Stimulated activated CD4-positive, alpha-beta T cell treated with anti-CD3 and anti-CD28 coated beads, TNF-alpha, amount 100 ng/mL, for 24 hours (primary cell): ENCODE measurements around the gene PPM1H.
"Not testable (repeated sequence)": the region's sequence is repeated elsewhere in the genome, so short reads cannot be mapped to it uniquely, and the experiment has no call there.

Experiments
- DNase-seq, 3 experiments: peaks; one replicate each; pipeline ENCODE4 v3.0.0-alpha.2; 2020; ENCODE audit warnings: low read depth in 3 of 3

The PPM1H gene

DNA sequence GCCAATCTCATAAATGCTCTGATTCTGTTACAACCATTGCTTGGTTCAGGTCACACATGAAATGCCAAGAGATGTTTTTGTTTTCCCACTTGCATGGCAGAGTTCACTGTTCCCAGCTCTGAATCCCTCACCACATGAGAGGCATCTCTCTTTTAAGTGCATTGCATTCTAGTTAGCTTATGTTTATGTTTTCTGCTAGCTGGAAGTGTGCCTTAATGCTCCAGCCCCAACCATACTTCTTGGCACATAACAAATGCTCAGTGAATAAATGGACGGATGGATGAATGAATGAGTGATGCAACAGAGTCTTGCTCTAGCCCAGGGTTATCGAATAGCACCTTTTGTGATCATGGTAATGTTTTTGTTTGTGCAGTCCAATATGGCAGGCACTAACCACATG lies 197.3 kb downstream of the PPM1H start:
- no peak for DNase-seq

DNA sequence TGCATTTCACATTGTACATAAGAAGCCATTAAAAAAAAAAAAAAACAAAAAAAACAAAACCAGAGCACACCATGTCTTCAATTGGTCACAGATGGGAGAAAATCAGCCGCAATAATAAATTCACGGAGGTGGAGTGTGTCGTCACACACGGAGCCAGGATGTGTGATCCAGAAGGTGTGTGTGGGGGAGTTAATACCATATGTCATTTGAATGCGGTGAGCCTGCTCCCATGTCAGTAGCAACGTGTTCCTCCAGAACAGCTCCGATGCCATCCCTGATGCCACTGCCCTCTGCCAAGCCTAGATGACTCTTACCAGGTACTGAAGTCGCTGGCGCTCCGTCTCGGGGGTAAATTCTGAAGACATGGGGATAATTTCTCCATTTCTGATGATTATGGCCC lies 197.8 kb downstream of the PPM1H start:
- DNase-seq = no peak

DNA sequence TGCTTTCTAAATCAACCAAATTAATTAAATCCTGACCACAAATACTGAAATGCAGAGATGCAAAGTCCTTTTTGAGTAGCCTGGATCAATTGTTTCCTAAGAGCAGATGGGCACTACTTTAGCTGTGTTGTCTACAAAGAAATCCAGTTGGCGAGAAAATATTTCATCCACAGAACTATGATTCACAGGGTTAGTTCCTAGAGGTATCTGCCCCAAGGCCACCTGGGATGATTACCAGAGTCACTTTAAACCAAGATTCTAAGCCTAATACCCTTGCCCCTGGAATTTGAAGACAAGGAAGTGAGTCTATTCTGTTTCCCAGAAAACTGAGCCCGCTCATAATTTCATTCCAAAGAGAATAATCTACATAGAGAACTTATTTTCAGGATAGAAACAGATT lies 198.4 kb downstream of the PPM1H start:
- DNase-seq = no peak

DNA sequence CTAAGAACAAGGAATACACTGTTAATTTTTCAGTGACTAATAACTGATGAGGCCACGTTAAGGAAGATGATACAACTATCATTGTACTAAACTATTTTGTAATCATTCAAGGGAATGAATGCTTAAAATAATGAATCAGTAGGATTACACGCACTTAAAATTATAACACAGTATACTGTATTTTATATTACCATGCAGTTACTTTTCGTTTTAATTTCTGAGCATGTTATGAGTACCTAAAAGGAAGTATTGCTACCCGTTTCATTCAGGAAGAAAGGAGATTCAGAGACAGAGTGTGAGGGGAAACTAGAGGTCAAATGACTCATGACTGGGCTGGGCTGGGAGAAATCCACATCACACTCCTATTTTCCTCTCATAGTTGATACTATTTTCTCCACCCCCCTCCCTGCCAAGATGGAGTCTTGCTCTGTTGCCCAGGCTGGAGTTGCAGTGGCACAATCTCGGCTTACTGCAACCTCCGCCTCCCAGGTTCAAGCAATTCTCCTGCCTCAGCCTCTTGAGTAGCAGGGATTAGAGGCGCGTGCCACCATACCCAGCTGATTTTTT lies 202.0 kb downstream of the PPM1H start:
- no peak for DNase-seq

DNA sequence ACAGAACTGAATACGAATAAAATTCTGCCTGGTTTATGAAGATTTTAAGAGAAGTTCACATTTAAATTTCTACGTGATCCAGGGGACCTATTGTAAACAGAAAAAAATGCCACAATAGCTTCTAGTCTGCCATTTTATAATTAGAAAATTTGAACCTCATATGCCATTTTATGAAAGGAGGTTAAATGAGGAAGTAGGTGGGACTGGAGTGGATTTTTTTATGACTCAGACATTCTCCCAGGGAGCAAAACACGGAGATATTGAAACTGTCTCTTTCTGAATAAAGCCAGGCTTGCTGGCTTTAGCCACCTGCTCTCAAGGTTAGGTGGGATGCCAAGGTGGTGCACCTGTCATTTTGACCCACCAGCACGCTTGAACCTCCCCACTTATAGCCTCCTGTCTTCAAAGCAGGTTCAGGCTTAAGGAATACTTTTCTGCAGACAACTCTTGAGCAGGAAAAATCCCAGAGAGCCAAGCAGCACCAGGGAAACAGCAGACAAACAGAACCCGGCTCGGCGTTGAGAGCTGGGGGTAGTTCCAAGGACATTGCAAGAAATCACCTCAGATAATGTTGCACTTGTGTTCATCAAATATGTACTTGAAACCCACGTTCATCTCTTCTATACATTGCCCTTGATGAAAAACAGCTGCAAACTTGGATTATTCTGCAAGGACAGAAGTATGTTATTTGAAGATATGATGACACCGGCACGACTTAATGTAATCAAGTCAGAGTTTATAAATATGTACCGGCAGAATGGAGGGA lies 203.7 kb downstream of the PPM1H start:
- DNase-seq = no peak

DNA sequence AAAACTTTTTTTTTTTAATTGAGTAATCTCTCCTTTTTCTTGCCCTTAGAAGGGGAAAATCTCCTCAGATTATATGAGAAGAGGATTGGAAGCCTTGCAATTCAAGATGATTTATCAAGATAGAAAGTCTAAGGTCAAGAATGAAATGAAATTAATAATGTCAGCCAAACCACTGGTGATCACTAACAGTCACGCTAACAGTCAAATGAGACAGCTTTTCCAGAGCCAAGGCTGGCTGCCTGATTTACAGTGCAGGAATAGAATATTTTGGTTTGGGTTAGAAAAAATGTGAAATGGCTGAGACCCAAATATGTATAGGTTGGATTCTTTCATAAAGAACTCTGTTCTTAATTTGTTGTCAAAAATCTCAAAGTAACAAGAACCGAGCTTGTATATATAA lies 204.3 kb downstream of the PPM1H start:
- no peak for DNase-seq

DNA sequence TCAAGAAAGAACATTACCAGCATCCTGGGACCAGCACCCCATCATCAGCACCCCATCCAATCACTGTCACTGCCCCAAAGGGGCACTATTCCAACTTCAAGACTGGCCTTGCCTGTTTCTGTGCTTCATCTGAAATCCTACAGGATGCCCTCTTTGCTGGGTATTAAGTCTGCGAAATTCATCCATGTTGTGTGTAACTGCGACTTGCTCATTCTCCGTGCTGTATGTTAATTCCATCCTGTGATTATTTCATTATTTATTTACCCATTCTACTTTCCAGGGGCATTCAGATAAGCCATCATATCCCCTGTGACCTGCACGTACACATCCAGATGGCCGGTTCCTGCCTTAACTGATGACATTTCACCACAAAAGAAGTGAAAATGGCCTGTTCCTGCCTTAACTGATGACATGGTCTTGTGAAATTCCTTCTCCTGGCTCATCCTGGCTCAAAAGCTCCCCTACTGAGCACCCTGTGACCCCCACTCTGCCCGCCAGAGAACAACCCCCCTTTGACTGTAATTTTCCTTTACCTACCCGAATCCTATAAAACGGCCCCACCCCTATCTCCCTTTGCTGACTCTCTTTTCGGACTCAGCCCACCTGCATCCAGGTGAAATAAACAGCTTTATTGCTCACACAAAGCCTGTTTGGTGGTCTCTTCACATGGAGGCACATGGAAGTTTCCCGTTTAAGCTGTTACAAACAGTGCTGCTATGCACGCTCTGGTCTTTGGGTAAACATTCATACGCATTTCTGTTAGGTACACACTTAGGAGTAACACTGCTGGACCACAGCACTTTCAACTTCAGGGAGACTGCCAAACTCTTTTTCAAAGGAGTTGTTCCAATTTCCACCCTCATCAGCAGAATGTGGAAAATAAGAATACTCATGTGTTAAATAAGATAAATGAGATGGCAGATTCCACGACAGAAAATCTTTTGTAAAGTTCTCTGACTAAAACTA lies 205.1 kb downstream of the PPM1H start:
- DNase-seq = not testable (repeated sequence)

DNA sequence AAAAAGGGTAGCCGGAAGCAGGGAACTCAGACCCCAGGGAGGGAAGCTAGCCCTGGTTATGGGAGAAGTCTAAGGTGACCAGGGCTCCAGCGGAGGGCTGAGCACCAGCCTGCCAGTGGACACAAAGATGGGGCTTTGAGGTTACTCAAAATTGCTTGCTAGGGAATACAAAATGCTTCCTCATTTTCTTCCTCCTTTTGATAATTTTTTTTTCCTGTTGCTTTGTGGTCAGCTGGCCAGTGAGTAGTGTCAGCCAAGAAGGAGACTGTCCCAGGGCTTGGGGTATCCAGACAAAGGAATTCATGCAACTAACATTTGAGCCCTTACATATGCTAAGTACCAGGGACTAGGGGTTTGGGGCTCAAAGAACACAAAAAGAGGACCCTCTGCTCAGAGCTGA lies 206.2 kb downstream of the PPM1H start:
- DNase-seq = no peak

DNA sequence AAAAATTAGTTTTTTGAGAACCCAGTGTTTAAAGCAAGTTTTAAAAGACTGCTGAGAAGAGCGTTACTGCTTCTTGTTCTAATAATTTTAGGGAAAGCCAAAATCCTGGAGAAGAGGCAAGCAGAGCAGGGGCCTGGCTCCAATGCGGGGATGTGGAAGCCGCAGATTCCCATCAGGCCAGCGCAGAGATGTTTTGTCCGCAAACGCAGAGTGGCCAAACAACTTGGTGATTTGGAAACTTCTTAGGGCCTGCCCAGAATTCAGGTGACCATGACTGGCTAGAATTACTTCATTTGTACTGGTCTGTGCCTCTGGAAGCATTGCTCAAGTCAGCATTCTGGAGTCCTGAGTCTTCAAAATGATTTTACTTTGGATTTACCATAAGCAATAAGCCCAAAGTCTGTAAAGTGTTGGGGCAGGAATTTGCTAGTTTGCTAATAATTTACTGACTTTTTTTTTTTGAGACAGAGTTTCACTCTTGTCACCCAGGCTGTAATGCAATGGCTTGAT lies 208.4 kb downstream of the PPM1H start:
- no peak for DNase-seq

DNA sequence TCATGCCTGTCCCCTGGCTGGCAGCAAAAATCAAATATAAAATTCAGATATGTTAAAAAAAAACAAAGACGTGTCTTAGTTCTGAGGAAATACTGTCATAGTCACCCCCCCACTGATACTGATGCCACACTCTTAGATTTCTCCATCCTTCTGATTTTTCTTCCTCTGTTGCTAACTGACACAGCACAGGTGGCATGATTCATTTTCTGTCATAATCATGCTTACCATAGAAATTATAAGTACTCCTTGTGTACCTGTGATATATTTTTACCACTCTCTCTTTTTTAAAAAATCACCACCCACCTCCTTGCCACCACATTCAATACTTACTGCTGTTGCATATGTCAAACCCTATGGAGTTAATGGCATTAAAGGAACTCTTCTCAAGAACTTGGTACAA lies 209.2 kb downstream of the PPM1H start:
- no peak for DNase-seq

DNA sequence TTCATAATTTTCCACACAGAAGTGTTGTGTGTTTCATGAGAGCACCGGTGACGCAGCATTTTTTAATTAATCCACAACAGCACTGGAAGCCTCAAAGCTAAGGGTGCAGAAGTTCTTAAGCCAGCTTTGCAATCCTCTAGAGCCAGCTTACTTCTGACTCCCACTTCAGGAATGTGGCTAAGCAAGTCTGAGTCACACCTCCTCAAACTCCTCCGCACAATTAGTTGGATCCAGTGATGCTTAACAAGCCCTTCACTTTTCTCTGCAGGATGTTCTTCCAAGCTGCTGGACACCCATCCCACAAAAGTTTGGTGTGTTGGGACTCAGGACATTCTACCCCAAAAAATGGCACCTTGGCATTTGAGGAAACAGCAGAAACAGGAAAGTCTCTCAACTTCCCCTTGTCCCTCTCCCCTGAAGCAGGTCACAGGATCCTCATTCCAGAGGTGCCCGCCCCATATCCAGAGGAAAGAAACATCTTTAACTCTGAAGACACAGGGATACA lies 210.0 kb downstream of the PPM1H start:
- DNase-seq = no peak

DNA sequence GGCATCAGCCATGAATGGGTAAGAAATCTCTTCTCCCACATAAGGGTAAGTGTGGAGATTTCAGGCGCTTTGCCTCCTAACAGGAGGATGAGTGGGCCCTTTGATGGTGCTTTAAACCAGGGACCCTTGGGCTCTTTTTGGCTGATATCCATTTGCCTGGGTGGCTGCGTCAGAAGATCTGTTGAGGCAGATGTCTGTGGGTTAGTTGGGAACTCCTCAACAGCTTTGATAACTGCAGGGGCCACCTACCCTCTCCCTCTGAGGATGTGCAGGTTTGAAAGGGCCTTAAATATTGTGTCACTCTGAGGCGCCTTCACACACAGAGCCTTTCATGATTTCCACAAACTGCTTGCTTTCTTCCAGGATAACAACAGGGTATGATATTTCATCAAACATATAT lies 210.7 kb downstream of the PPM1H start:
- DNase-seq = no peak

DNA sequence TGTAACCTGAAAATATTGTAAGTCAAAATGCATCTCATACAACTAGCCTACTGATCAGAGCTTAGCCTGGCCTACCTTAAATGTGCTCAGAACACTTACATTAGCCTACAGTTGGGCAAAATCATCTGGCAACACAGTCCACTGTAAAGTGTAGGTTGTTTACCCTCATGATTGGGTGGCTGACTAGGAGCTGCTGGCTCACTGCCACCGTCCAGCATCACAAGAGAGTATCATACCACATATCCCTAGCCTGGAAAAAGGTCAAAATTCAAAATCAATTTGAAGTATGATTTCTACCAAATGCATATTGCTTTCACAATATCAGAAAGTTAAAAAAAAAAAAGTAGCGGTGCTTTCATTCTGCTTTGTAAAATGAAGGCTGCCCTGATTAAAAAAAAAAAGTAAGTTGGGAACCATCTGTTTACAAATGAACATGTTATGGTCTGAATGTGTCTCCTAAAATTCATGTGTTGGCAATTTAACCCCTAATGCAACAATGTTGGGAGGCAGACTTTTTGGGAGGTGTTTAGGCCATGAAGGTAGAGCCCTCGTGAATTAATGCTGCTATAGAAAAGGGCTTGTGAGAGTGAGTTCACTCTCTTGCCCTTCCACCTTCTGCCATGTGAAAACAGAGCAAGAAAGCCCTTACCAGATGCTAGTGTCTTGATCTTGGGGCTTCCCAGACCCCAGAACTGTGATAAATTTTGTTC lies 211.8 kb downstream of the PPM1H start:
- no peak for DNase-seq

DNA sequence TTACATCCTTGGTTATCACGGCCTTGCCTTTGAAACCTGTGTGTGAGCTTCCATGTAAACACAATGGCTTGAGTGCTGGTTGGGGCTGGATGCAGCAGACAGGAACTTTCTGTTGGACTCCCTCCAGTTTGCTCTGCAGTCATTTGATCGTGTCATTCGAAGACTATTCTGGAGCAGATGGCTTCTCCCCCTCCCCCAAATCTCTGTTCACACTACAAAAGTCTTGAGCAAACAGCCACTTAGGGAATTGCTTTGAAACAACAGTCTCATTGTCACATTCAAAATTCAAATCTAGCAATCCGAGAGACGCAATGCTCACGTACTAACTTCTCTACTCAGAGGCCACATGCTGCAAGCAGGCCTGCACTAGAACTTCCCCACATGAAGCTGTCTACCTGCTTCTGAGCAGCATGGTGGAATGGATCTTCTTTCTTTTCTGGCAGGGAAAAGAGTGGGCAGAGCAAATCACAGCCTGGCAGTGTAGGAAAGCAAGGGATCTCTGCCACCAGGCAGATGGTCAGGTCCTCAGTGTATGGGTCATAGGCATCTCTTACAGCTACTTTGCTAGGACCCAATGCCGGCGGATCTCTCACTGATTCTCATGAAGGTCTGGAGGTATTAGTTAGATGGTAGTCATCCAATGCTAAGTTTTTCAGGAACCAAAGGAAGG lies 214.2 kb downstream of the PPM1H start:
- DNase-seq = no peak

DNA sequence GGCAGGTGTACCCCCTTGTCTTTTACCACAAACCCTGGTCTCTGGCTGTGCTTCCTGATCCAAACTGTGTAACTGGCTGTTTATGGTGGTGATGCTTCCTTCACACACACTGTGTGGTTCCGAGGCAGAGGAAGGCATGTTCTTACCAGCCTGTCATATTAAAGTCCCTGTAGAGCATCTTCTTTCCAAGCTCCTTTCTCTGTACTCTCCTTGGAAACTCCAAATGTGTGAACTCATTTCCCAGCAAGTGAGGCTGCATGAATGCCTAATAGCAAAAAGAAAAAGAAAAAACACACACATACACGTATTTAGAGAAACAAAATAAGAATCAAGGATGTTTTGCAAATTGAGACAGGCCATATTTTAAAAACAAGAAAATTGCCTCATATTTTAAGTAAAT lies 214.9 kb downstream of the PPM1H start:
- no peak for DNase-seq

DNA sequence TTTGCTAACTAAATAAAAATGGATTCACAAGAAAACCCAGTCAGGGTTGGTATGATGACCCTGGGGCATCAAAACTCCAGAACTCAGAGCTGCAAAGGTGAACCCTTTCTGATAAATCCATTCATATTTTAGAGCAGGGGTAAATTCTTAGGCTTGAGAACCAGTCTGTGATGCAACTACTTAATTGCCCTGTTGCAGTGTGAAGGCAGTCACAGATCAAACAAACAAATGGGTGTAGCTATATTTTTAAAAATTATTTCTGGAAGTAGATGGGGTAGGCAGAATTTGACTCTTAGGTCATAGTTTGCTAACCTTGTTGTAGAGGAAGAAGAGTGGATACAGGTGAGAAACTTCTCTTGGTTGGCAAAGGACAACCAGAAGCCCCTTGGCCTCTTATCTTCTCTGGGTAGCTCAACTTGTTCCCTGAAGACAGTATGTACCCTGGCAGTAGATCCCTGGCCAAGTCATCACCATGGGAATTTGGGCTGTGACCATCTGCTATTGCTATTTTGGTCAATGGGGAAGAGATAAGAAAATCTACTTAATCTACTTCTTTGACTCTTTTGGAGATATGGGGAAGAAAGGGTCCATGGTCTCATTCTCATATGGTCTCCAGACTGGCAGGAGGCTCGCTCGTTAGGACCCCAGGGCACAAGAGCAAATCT lies 216.1 kb downstream of the PPM1H start:
- no peak for DNase-seq

DNA sequence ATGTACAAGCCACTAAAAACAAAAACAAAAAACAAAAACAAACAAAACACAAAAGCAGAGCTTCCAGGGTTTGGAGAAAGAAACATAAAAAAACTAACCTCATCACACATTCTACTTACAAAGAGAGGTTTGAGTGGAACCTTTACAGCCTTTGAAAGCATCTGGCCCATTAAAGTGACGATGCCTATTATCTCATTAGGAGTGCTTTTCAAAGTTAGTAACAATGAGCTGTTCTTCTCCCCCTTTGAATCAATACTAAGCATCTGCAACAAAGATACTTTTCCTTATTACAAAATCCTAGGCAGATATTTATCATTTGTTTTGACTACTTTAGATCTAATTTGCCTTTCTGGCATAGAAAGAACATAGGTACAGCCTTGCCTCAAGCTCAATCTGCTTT lies 217.3 kb downstream of the PPM1H start:
- DNase-seq = no peak

DNA sequence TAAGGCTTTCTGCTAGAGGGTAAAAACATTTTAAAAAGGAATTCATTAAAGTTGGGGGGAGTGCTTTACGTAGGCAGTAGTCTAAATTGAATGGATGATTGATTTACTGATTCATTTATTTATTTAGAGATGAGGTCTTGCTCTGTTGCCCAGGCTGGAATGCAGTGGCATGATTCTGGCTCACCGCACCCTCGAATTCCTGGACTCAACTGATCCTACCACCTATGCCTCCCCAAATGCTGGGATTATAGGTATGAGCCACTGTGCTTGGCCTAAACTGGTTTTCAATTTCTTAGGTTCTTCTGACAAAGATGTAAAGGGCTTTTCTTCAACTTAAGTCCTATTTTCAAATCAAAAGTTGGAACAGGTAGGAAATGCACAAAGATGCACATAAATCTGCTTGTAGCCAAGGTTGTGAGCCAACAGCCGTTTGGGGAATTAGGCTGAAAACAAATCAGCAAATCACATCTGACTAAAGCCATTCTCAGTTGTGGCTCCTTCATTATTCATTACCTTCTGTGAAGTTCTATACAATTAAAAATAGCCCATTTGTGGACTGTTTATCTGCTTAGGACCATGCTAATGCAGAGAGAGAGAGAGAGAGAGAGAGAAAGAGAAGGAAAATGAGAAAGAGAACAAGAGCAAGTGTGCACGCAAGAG lies 218.0 kb downstream of the PPM1H start:
- no peak for DNase-seq

DNA sequence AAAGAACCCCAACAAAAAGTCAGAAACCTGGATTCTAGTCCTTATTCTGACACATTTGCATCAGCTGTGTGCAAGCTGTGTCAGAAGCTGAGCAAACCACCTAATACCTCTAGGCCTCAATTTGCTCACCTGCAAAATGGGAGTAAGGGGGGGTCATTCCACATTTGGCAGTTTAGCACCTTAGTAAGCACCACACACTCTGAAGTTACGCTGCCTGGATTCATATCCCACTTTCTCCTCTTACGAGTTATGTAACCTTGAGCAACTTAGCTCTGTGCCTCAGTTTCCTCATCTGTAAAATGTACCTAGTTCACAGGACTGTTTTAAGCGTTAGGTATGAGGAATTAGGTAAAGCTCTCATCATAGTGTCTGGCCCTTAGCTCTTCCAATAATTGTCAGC lies 218.9 kb downstream of the PPM1H start:
- DNase-seq = no peak
